ENCODE results near the gene ELAC1.

The ELAC1 gene

DNA sequence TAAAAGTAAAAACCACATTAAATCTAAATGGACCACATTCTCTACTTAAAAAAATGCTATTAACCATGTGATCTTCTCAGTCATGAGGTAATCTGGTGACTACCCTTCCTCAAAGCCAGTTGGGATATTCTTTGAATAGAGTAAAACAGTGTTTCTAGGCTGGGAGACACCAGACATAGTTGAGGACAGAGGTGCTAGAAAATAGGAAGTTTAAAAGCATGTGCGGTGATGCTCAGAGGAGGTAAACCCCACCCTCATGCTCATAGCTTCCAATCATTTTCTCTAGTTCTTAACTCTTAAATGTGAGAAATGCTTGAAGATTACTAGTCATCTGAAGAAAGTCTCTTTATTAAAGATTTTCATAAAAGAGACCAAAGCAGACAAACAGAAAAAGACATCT lies 30.7 kb upstream of the ELAC1 start:
- no peak for TF ChIP-seq YY1 (IDR thresholded peaks at IDR 0.05; ENCODE audit: low read depth)

DNA sequence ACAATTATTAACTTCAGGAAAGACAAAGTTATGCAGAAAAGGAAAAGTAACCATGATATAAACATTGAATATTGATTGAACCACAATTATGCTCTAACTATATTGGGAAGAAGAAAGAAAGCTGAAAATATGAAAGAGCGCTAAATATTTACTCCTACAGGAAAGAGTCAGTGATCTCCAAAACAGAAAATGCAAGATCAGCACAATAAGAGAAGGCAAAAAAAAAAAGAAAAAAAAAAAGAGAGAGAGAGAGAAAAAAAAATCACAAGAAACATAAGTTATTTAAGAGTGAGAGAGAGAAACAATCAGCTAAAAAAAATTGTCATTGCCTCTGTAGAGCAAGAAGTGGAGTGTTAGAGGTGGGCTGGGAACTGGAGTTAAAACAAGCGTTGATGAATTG lies 28.9 kb upstream of the ELAC1 start:
- TF ChIP-seq, protein P1, sequence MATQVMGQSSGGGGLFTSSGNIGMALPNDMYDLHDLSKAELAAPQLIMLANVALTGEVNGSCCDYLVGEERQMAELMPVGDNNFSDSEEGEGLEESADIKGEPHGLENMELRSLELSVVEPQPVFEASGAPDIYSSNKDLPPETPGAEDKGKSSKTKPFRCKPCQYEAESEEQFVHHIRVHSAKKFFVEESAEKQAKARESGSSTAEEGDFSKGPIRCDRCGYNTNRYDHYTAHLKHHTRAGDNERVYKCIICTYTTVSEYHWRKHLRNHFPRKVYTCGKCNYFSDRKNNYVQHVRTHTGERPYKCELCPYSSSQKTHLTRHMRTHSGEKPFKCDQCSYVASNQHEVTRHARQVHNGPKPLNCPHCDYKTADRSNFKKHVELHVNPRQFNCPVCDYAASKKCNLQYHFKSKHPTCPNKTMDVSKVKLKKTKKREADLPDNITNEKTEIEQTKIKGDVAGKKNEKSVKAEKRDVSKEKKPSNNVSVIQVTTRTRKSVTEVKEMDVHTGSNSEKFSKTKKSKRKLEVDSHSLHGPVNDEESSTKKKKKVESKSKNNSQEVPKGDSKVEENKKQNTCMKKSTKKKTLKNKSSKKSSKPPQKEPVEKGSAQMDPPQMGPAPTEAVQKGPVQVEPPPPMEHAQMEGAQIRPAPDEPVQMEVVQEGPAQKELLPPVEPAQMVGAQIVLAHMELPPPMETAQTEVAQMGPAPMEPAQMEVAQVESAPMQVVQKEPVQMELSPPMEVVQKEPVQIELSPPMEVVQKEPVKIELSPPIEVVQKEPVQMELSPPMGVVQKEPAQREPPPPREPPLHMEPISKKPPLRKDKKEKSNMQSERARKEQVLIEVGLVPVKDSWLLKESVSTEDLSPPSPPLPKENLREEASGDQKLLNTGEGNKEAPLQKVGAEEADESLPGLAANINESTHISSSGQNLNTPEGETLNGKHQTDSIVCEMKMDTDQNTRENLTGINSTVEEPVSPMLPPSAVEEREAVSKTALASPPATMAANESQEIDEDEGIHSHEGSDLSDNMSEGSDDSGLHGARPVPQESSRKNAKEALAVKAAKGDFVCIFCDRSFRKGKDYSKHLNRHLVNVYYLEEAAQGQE (IDR thresholded peaks at IDR 0.05; ENCODE audit: low read depth): no peak
- TF ChIP-seq, protein P2, sequence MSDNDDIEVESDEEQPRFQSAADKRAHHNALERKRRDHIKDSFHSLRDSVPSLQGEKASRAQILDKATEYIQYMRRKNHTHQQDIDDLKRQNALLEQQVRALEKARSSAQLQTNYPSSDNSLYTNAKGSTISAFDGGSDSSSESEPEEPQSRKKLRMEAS (IDR thresholded peaks at IDR 0.05): no peak
- TF ChIP-seq CEBPB (IDR thresholded peaks at IDR 0.05) (no peak), TEAD4 (IDR thresholded peaks at IDR 0.05) (no peak), TCF12 (IDR thresholded peaks at IDR 0.05; ENCODE audit: low read depth) (no peak), CREB1 (IDR thresholded peaks at IDR 0.05; ENCODE audit: low read depth) (no peak), TAF1 (IDR thresholded peaks at IDR 0.05; ENCODE audit: low read depth) (no peak), FOXM1 (IDR thresholded peaks at IDR 0.05; ENCODE audit: borderline replicate concordance, low read depth) (no peak), EGR1 (IDR thresholded peaks at IDR 0.05) (no peak), RAD21 (IDR thresholded peaks at IDR 0.05; ENCODE audit: low read depth) (no peak), EP300 (IDR thresholded peaks at IDR 0.05; ENCODE audit: borderline replicate concordance) (no peak), NFIC (IDR thresholded peaks at IDR 0.05) (no peak), ZBTB7A (IDR thresholded peaks at IDR 0.05; ENCODE audit: low read depth) (no peak), YY1 (IDR thresholded peaks at IDR 0.05; ENCODE audit: low read depth) (no peak)
- TF ChIP-seq, protein P3, sequence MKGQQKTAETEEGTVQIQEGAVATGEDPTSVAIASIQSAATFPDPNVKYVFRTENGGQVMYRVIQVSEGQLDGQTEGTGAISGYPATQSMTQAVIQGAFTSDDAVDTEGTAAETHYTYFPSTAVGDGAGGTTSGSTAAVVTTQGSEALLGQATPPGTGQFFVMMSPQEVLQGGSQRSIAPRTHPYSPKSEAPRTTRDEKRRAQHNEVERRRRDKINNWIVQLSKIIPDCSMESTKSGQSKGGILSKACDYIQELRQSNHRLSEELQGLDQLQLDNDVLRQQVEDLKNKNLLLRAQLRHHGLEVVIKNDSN (IDR thresholded peaks at IDR 0.05): no peak

DNA sequence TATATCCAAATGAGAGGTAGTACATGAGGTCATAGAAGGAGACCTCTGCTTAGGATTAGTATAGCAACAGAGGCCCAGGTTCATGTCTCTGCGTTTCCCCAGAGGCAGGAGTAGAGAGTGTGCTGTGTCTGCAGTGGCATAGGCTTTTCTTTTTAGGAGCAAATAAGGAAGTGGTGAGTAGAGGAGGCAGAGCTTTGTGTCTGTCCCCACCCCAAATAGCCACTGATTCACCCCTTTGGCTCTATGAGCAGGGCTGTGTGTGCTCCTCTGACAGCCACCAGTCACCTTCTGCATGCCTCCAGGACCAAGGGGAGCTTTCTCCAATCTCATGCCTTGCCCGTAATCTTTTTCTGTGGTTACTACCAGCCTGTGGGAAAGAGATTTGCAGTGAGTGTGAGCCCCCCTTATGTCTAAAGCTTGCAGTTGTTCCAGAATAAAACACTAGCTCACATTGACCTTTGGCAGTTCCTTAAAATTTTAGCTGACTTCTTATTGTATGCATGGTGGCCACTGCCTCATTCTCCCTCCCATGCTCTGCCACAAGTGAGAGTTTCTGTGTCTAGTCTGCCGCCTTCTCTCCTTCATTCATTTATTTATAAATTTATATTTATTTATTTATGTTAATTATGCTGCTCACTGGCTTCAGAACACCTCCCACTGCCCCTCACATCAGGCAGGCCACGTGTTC lies 23.5 kb upstream of the ELAC1 start:
- TF ChIP-seq, protein P3 (IDR thresholded peaks at IDR 0.05): no peak
- TF ChIP-seq, protein P2 (IDR thresholded peaks at IDR 0.05): no peak
- TF ChIP-seq TAF1 (IDR thresholded peaks at IDR 0.05; ENCODE audit: low read depth): no peak
- TF ChIP-seq FOXM1 (IDR thresholded peaks at IDR 0.05; ENCODE audit: borderline replicate concordance, low read depth): no peak
- TF ChIP-seq TCF12 (IDR thresholded peaks at IDR 0.05; ENCODE audit: low read depth): no peak
- TF ChIP-seq, protein P1 (IDR thresholded peaks at IDR 0.05; ENCODE audit: low read depth): no peak
- no peak for TF ChIP-seq EGR1 (IDR thresholded peaks at IDR 0.05)
- no peak for TF ChIP-seq CREB1 (IDR thresholded peaks at IDR 0.05; ENCODE audit: low read depth)
- TF ChIP-seq CEBPB (IDR thresholded peaks at IDR 0.05): no peak
- TF ChIP-seq RAD21 (IDR thresholded peaks at IDR 0.05; ENCODE audit: low read depth): no peak
- no peak for TF ChIP-seq EP300 (IDR thresholded peaks at IDR 0.05; ENCODE audit: borderline replicate concordance)
- no peak for TF ChIP-seq ZBTB7A (IDR thresholded peaks at IDR 0.05; ENCODE audit: low read depth)
- TF ChIP-seq TEAD4 (IDR thresholded peaks at IDR 0.05): no peak
- no peak for TF ChIP-seq YY1 (IDR thresholded peaks at IDR 0.05; ENCODE audit: low read depth)
- TF ChIP-seq NFIC (IDR thresholded peaks at IDR 0.05): no peak

DNA sequence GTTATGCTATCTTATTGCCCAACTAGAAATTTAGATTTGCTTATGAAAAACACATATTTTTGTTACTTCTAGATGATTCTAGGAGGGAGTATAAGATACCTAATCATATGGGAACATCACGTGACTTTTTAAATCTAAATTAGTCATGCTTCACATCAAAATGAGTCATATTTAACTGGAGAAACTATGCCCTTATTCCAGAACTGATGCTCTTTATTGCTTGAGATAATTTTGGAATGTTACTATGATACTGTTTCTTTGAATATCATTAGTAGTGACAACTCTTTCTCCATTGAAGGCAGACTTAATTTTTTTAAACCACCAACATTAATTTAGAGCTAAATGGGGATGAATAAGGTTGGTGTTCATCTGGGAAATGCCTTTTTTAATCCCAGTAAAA lies 19.9 kb upstream of the ELAC1 start:
- TF ChIP-seq, protein P3 (IDR thresholded peaks at IDR 0.05): no peak
- TF ChIP-seq YY1 (IDR thresholded peaks at IDR 0.05; ENCODE audit: low read depth) (no peak), EP300 (IDR thresholded peaks at IDR 0.05; ENCODE audit: borderline replicate concordance) (no peak), ZBTB7A (IDR thresholded peaks at IDR 0.05; ENCODE audit: low read depth) (no peak), TAF1 (IDR thresholded peaks at IDR 0.05; ENCODE audit: low read depth) (no peak), CEBPB (IDR thresholded peaks at IDR 0.05) (no peak), NFIC (IDR thresholded peaks at IDR 0.05) (no peak), CREB1 (IDR thresholded peaks at IDR 0.05; ENCODE audit: low read depth) (no peak), FOXM1 (IDR thresholded peaks at IDR 0.05; ENCODE audit: borderline replicate concordance, low read depth) (no peak), TEAD4 (IDR thresholded peaks at IDR 0.05) (no peak), RAD21 (IDR thresholded peaks at IDR 0.05; ENCODE audit: low read depth) (no peak), EGR1 (IDR thresholded peaks at IDR 0.05) (no peak)
- TF ChIP-seq, protein P2 (IDR thresholded peaks at IDR 0.05): no peak

DNA sequence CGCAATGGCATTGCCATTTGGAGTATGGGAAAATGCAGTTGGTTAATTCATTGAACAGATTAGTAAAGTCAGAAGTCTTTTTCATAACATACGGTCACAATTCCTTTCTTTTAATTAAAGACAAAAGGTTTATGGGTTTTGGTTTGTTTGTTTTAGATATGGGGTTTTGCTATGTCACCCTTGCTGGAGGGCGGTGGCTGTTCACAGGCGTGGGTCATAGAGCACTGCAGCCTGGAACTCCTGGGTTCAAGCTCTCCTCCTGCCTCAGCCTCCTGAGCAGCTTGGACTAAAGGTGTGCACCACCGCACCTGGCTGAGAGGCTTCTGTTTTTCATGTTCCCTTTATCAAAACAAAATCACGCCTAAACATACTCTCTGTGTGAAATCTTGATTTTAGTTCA lies 18.7 kb upstream of the ELAC1 start:
- TF ChIP-seq TAF1 (IDR thresholded peaks at IDR 0.05; ENCODE audit: low read depth): no peak
- TF ChIP-seq, protein P2 (IDR thresholded peaks at IDR 0.05): no peak
- no peak for TF ChIP-seq YY1 (IDR thresholded peaks at IDR 0.05; ENCODE audit: low read depth)
- no peak for TF ChIP-seq CEBPB (IDR thresholded peaks at IDR 0.05)

Data from Ishikawa (cell line).